Mammary epithelial cell (primary cell): Measurements from ENCODE around the gene MMP15.

Experiments used
- CTCF ChIP-seq, 2 donors: IDR thresholded peaks in 1 of 2; conservative IDR thresholded peaks in 1 of 2; 2 replicates each; pipeline ENCODE4 v1.5.1; 2011 to 2012; ENCODE audit warnings: inconsistent platforms in 2 of 2, low read length in 2 of 2, mild to moderate bottlenecking in 2 of 2, control low read depth in 1 of 2, low read depth in 1 of 2; ENCODE audit not compliant: insufficient read depth in 1 of 2; ENCODE audit errors: extremely low read depth in 1 of 2
- EZH2 ChIP-seq: IDR thresholded peaks from 2 replicates; pipeline ENCODE4 v1.6.1; 2012; ENCODE audit warnings: low read length, inconsistent platforms, borderline replicate concordance

GRCh38 chr16:58077796-58078195, 52.2 kb downstream of the MMP15 start:
- TF ChIP-seq CTCF (conservative IDR thresholded peaks at IDR 0.05 in 1 of 2, IDR thresholded peaks at IDR 0.05 in 1 of 2; ENCODE audit: extremely low read depth in 1 of 2, insufficient read depth in 1 of 2, low read depth in 1 of 2, low read length in 2 of 2) (no peak), EZH2 (no peak)
